Left lung (tissue), 10 donors: ENCODE measurements around the gene EIF2S3. TPM values are rescaled to one million over a fixed set of nuclear protein-coding genes. Genes with fewer than 3 reads are reported as not detected.
"Not testable (repeated sequence)": the region's sequence is repeated elsewhere in the genome, so short reads cannot be mapped to it uniquely, and the experiment has no call there.

Experiments used
- ATAC-seq: fragments of 200-7000 bp; cut with Tn5 transposase; one replicate; pipeline ENCODE4 v1.9.1; 2020; ENCODE audit warnings: moderate library complexity
- DNase-seq, 4 donors: peaks; one replicate each; pipeline ENCODE4 v3.0.0-alpha.2; 2013 to 2020
- H3K27ac ChIP-seq, 2 donors: fragments of 200-600 bp; sonication (generic) in 1 of 2; one replicate each; pipeline versions ENCODE4 v1.5.0 to v1.8.0; 2020 to 2021
- H3K27me3 ChIP-seq, 2 donors: fragments of 200-600 bp; sonication (generic) in 1 of 2; one replicate each; pipeline versions ENCODE4 v1.5.0 to v1.8.0; 2020 to 2021
- H3K36me3 ChIP-seq, 2 donors: fragments of 200-600 bp; sonication (generic) in 1 of 2; one replicate each; pipeline versions ENCODE4 v1.5.0 to v1.8.0; 2020 to 2021
- H3K4me1 ChIP-seq, 2 donors: fragments of 200-600 bp; one replicate each; pipeline ENCODE4 v1.8.0; 2021
- H3K4me3 ChIP-seq, 2 donors: fragments of 200-600 bp; sonication (generic) in 1 of 2; one replicate each; pipeline versions ENCODE4 v1.5.0 to v1.8.0; 2020 to 2021; ENCODE audit warnings: mild to moderate bottlenecking in 1 of 2
- H3K9me3 ChIP-seq, 2 donors: fragments of 200-600 bp; sonication (generic) in 1 of 2; one replicate each; pipeline versions ENCODE4 v1.5.0 to v1.8.0; 2020 to 2021
- CTCF ChIP-seq, 2 donors: fragments of 200-600 bp; sonication (generic) in 1 of 2; IDR thresholded peaks; one replicate each; pipeline versions ENCODE4 v1.5.0 to v1.8.0; 2021; ENCODE audit warnings: antibody characterized with exemption in 2 of 2
- intact Hi-C, 2 donors: fragments of 100-400 bp; cut with DNase I; formaldehyde crosslinking; loops; one replicate each; pipeline versions ENCODE4 v1.11.2 to v1.14.2; 2022
- polyA plus RNA-seq, 6 donors: library from polyadenylated mRNA; unstranded; fragments of 120-200 nt; gene quantifications; one replicate each; pipeline ENCODE4 v1.2.1, GENCODE V29; 2013; ENCODE audit not compliant: insufficient read length in 6 of 6
- total RNA-seq, 2 donors: library from RNA; stranded (reverse); fragmentation: NEBNext Ultra II Directional; extraction: Animal tissue kit (Norgen Biotek cat#: 25700); gene quantifications; one replicate each; pipeline ENCODE4 v1.2.1, GENCODE V29; 2021
- donor health status: DM: no; HTN: yes; CAD: no.
- donor health status: DM: no; HTN: no; CAD: no.

Gene EIF2S3
- total and polyA plus RNA-seq, 8 donors, result 140 to 259 (median 210) TPM

- H3K27ac ChIP-seq, result no peak overlapping the region
- peaks cover 0 to 42% of the 10 kb centered on the region in 2 donors for H3K36me3 ChIP-seq
- intact Hi-C loops, result no loop called here
- no peaks in the 10 kb centered on the region for H3K4me1 ChIP-seq
- DNase-seq (no peak), ATAC-seq (no peak)
- no peaks in the 10 kb centered on the region for H3K9me3 ChIP-seq
- no peak for TF ChIP-seq CTCF (IDR thresholded peaks at IDR 0.05)
- no peaks in the 10 kb centered on the region for H3K27me3 ChIP-seq
- no peak overlapping the region for H3K4me3 ChIP-seq
Measured at GRCh38 chrX:24079411-24079810, 24.7 kb downstream of the EIF2S3 start.

DNA sequence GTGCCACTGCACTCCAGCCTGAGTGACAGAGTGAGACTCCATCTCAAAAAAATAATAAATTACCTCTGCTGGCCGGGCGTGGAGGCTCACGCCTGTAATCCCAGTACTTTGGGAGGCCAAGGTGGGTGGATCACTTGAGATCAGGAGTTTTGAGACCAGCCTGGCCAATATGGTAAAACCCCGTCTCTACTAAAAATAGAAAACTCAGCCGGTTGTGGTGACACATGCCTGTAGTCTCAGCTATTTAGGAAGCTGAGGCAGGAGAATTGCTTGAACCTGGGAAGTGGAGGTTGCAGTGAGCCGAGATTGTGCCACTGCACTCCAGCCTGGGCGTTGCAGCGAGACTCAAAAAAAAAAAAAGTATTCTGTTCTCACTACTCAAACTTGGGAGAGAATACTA is 25.5 kb downstream of the EIF2S3 start:
- H3K27me3 ChIP-seq, H3K4me3 ChIP-seq, H3K9me3 ChIP-seq, H3K27ac ChIP-seq, H3K4me1 ChIP-seq, ATAC-seq, DNase-seq: not testable (repeated sequence)
- intact Hi-C loops, result loop anchor here in 1 of 2 donors (10.0 kb wide), 1 partner anchor 165 kb away; no protein-coding TSS in a partner anchor
- peaks cover 0 to 34% of the 10 kb centered on the region in 2 donors for H3K36me3 ChIP-seq

DNA sequence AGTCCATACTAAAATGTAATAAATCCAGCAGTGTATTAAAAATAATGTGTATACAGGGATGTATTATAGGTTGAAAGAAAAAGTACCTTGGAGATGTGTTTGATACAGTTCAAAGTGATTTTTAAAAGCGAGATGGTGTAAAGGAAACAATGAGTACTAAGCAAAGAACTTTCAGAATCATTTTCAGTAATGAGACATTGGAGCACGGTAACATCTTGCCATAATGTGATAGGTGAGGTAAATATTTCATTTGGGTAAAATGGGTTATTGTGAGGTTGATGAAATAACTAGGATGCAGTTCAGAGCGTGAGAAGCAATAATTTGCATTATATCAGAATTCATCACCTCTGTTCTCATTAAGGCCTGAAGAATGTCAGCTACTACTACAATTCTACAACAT is 25.9 kb downstream of the EIF2S3 start:
- no peak for ATAC-seq
- Histone ChIP-seq H3K4me3 (no peak overlapping the region), H3K4me1 (no peaks in the 10 kb centered on the region), H3K27ac (no peak overlapping the region), H3K9me3 (no peaks in the 10 kb centered on the region), H3K36me3 (peaks cover 0 to 29% of the 10 kb centered on the region in 2 donors), H3K27me3 (no peaks in the 10 kb centered on the region)
- intact Hi-C loops, result loop anchor here in 1 of 2 donors (10.0 kb wide), 1 partner anchor 164 kb away; no protein-coding TSS in a partner anchor
- TF ChIP-seq CTCF (IDR thresholded peaks at IDR 0.05), result no peak
- no peak for DNase-seq

DNA sequence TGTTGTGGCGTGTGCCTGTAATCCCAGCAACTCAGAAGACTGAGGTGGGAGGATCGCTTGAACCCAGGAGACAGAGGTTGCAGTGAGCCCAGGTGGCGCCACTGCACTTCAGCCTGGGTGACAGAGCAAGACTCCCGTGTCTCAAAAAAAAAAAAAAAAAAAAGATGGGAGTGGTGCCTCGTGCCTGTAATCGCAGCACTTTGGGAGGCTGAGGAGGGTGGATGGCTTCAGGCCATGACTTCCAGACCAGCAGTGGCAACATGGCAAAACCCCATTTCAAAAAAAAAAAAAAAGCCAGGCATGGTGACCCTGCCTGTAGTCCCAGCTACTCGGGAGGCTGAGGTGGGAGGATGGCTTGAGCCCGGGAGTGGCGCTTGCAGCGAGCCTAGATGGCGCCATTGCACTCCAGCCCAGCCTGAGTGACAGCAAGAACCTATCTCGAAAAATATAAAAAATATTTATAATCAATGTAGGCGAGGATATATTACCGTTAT is 27.0 kb downstream of the EIF2S3 start:
- ATAC-seq, result peak; percentile 93
- intact Hi-C loops, result loop anchor here in 1 of 2 donors (10.0 kb wide), 1 partner anchor 163 kb away; no protein-coding TSS in a partner anchor

DNA sequence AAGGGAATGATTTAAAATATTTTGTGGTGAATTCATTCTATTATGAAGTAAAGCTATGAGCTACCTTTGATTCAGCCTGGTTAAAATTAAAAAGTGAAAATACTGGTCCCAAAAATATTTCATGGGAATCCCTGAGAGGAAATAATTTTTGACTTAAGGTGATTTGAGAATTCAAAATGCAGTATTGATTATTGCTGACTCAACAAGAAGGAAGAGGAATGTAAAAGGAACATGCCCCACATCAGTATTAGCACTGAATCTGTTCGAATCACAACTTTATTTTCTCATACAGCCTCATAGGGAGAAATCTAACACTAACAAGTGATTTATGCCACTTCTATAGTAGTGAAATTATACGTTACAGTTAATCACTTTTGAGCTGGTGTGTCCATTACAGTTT is 27.7 kb downstream of the EIF2S3 start:
- Histone ChIP-seq H3K4me1 (no peaks in the 10 kb centered on the region), H3K4me3 (no peak overlapping the region), H3K27me3 (no peaks in the 10 kb centered on the region), H3K9me3 (no peaks in the 10 kb centered on the region), H3K27ac (no peak overlapping the region), H3K36me3 (peaks cover 0 to 12% of the 10 kb centered on the region in 2 donors)
- DNase-seq (no peak), ATAC-seq (no peak)
- no peak for TF ChIP-seq CTCF (IDR thresholded peaks at IDR 0.05)
- intact Hi-C loops, result loop anchor here in 1 of 2 donors (10.0 kb wide), 1 partner anchor 162 kb away; no protein-coding TSS in a partner anchor

More for the DNA sequence above, 27.0 kb downstream of the EIF2S3 start:
- no peak overlapping the region for H3K27ac ChIP-seq
- no peaks in the 10 kb centered on the region for H3K9me3 ChIP-seq
- no peaks in the 10 kb centered on the region for H3K4me1 ChIP-seq
- no peak for TF ChIP-seq CTCF (IDR thresholded peaks at IDR 0.05)
- H3K4me3 ChIP-seq, result peak overlapping the region in 1 of 2 donors; percentile 5
- peaks cover 0 to 19% of the 10 kb centered on the region in 2 donors for H3K36me3 ChIP-seq
- no peaks in the 10 kb centered on the region for H3K27me3 ChIP-seq
- DNase-seq, result peak in 3 of 4 donors; percentile 13 to 45 (median 35)

DNA sequence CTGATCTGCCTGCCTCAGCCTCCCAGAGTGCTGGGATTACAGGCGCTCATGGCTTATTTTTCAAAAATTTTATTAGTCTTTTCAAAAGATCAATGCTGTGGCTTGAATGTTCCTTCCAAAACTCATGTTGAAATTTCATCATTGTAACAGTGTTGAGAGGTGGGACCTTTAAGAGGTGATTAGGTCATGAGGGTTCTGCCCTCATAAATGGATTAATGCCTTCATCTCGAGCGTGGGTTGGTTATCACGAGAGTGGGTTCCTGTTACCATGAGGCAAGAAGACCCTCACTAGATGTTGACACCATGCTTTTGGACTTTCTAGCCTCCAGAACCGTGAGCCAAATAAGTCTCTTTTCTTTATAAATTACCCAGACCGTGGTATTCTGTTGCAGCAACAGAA is 30.3 kb downstream of the EIF2S3 start:
- Histone ChIP-seq H3K4me3 (no peak overlapping the region), H3K4me1 (no peaks in the 10 kb centered on the region), H3K27ac (no peak overlapping the region), H3K27me3 (no peaks in the 10 kb centered on the region), H3K36me3 (no peaks in the 10 kb centered on the region), H3K9me3 (no peaks in the 10 kb centered on the region)
- intact Hi-C loops, result loop anchor here in 1 of 2 donors (10.0 kb wide), 1 partner anchor 160 kb away; no protein-coding TSS in a partner anchor
- TF ChIP-seq CTCF (IDR thresholded peaks at IDR 0.05), result no peak
- DNase-seq (no peak), ATAC-seq (no peak)
